HG03025 (cell line): ENCODE data around the gene LCOR.

Experiments
- ATAC-seq: cut with Tn5 transposase; IDR thresholded peaks from one replicate; pipeline ENCODE4 v1.9.1; 2021; ENCODE audit warnings: mild to moderate bottlenecking, moderate library complexity; ENCODE audit not compliant: unreplicated experiment, low FRiP score

LCOR gene

GRCh38 chr10:96880575-96880974, 48.5 kb downstream of the LCOR start:
- no peak for ATAC-seq

GRCh38 chr10:96889415-96890171, 57.5 kb downstream of the LCOR start:
- ATAC-seq, result no peak

DNA sequence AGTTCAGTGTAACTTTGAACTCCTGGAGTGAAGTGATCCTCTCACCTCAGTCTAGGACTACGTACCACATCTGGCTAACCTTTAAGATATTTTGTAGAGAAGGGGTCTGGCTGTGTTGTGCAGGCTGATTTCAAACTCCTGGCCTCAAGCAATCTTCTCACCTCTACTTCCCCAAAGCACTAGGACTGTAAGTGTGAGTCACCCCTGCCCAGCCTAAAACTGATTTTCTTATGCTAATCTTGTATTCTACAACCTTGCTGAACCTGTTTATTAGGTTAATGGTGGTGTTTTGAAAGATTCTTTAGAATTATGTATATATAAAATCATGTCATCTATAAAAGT, 58.0 kb downstream of the LCOR start:
- no peak for ATAC-seq

DNA sequence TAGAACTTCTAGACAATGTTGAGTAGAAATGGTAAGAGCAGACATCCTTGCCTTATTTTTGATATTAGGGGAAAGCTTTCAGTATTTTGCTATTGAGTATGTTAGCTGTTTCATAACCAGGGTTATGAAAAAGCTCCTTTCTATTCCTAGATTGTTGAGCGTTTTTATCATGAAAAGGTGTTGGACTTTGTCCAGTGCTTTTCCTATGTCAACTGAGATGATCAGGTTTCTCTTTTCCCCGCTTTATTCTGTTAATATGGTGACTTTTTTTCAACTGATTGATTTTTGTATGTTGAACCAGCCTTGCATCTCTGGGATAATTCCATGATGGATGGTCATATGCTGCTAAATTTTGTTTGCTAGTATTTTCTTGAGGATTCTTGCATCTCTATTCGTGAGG, 58.5 kb downstream of the LCOR start:
- no peak for ATAC-seq

DNA sequence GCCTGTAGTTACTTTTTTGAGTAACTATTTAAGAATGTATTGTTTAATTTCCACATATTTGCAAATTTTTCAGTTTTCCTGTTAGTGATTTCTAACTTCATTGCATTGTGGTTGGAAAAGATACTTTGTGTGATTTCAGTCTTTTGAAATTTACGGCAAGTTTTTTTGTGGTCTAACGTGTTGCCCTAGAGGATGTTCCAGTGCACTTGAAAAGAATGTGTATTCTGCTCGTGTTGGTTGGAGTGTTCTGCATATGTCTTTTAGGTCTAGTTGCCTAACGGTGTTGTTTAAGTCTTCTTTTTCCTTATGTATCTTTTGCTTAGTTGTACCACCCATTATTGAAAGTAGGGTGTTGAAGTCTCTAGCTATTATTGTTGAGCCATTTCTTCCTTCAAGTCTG, 59.7 kb downstream of the LCOR start:
- no peak for ATAC-seq

GRCh38 chr10:96895662-96896424, 63.7 kb downstream of the LCOR start:
- no peak for ATAC-seq

GRCh38 chr10:96896884-96897589, 64.9 kb downstream of the LCOR start:
- no peak for ATAC-seq

- no peak for ATAC-seq
These were observed 70.0 kb downstream of the LCOR start for GRCh38 chr10:96902117-96902516.

GRCh38 chr10:96902731-96903358, 70.7 kb downstream of the LCOR start:
- no peak for ATAC-seq

GRCh38 chr10:96904648-96905047, 72.5 kb downstream of the LCOR start:
- ATAC-seq, result no peak

DNA sequence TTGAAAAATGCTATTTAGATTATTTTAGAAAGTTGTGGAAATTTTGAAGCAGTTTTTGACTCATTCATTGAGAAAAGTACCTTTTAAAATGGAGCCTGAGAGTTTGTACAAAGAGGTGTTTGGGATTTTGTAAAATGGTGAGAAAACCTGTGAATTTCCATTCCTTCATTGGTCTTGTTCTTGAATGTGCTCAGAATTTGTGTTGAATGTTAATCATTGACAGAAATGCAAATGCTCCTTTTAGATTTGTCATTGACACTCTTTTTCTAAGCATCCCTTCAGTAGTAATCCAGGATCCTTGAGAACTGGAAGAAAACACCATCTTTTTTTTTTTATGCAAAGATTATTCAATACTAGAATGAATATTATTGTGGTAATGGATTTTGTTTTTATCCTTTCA, 74.8 kb downstream of the LCOR start:
- ATAC-seq, result no peak

GRCh38 chr10:96910488-96911395, 78.6 kb downstream of the LCOR start:
- ATAC-seq, result no peak

DNA sequence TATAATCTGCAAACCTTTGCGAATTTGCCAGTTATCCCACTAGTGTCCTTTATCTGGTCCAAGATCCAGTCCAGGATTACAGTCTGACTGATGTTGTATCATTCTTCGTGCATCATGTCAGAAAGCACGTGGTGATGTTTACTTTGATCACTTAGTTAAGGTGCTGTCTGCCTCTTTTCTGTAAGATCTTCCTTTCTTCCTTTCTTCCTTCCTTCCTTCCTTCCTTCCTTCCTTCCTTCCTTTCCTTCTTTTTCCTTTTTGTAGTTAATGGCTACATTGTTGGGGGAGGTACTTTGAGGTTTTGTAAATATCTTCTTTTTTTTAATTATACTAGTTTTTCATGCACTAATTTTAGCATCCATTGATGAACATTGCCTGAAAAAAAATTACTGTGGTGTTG, 80.3 kb downstream of the LCOR start:
- no peak for ATAC-seq

DNA sequence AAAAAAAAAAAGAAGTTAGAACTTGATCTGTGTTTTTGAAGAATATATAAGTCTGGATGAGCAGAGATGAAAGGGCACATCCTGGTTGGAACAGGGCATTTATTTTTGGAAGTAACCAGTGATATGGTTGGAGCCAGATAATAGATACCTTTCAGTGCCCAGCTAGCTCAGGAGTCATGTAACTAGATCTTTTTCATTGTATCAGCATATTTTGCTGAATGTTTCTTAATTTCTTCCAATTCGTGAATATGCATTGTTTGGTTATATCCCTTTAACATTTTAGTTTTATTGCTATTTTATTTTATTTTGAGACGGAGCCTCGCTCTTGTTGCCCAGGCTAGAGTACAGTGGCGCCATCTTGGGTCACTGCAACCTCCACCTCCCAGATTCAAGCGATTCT, 81.8 kb downstream of the LCOR start:
- ATAC-seq, result no peak

DNA sequence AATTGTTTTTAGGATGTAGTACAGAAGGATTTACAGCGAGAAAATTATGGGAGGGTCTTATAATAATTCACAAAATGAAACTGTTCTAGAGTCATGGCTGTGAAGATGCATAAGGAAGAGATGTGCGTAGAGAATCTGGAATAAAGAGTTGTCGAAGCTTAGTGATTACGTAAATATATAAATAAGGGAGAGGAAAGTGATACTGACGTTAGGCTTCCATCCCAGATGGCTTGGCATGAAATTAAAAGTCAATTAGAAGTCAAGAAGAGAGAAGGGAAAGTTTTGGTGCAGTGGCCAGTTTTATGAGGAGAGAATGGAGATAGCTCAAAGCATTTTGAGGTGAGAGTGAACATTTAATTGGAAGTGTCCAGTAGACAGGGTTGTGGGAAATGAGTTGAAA, 85.5 kb downstream of the LCOR start:
- ATAC-seq, result no peak

- ATAC-seq, result no peak
These were observed 86.3 kb downstream of the LCOR start for GRCh38 chr10:96918214-96919002.

- ATAC-seq, result no peak
These were observed 87.8 kb downstream of the LCOR start for GRCh38 chr10:96919785-96920430.

DNA sequence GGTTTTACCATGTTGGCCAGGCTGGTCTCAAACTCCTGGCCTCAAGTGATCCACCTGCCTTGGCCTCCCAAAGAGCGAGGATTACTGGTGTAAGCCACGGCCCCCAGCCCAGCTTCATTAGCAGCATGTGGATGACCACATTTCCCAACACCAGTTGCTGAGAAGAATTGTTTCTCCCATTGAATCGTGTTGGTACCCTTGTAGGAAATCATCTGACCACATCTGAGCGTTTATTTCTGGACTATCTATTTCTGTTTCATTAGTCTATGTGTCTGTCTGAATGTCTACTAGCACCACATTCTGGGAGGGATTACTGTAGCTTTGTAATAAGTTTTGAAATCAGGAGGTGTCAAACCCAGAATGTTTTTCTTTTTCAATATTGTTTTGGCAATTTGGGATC, 89.6 kb downstream of the LCOR start:
- no peak for ATAC-seq
